Non-pigmented ciliary epithelial cell (primary cell): ENCODE results near the gene SLC34A1.

ENCODE experiments used
- DNase-seq: peaks from one replicate; pipeline ENCODE4 v3.0.0-alpha.2; 2010; ENCODE audit warnings: low read depth

Gene SLC34A1

DNA sequence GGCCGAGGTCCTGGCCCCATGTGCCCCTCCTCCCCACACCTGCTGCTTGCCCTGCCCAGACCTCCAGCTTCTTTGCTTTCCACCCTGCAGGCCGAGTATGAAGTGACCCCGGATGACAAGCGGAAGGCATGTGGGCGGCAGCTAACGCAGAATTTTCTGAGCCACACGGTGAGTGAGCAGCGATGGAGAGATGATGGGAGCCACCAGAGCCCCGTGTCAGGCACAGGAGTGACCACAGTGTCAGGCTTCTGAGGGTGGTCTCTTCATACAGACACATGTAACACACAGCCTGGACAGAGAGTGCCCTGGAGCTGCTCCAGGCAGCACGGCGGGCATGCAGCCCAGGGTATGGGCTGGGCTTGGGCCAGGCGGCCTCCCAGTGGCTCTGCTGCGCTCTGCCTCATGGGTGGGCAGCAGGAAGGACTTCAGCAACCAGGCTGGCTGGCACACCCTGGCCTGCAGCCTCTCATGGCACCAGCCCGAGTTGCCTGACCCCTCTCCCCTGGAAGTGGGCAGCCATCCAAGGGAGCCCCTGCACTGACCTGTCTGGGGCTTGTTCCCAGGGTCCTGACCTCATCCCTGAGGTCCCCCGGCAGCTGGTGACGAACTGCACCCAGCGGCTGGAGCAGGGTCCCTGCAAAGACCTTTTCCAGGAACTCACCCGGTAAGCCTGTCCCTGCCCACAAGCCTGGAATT is 48.1 kb downstream of the SLC34A1 start:
- no peak for DNase-seq

DNA sequence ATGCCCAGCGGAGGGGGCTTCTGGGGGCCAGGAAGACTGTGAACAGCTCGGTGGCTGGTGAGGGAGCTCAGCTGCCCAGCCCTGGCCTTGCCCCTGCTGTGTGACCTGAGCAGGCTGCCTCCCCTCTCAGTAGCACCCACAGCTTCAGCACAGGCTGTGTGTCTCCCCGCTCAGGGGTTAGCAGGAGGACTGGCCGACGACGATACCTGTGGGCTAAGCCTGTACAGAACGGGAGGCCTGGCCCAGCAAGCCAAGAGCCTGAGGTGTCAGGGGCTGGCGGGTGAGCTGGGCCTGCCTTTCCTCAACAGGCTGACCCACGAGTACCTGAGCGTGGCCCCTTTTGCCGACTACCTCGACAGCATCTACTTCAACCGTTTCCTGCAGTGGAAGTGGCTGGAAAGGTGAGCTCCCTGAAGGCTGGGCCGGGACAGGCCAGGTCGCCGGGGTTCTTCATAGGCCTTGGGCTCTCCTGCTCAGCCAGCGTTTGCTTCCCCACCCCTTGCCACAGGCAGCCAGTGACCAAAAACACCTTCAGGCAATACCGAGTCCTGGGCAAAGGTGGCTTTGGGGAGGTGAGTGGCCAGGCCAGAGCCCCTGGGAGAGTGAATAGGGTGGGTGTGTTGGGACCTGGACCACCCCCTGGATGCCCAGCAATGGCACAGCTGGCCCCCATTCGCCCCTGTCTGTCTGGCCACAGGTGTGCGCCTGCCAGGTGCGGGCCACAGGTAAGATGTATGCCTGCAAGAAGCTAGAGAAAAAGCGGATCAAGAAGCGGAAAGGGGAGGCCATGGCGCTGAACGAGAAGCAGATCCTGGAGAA is 48.8 kb downstream of the SLC34A1 start:
- no peak for DNase-seq

DNA sequence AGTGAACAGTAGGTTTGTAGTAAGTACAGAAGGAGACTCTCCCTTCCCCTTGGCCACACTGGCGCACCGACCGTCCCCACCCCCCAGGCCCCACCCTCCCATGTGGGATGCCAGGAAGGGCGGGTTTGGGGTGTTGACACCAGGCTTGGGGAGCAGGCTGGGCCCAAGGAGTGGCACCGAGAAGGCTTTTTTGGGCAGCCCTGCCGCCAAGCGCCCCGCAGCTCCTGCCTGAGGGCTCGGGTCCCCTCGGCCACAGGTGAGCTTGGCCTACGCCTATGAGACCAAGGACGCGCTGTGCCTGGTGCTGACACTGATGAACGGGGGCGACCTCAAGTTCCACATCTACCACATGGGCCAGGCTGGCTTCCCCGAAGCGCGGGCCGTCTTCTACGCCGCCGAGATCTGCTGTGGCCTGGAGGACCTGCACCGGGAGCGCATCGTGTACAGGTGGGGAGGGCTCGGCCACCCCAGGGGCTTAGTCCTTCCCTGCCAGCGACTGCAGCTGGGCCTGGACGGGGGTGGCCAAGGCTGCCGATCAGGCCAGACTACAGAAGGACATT is 49.5 kb downstream of the SLC34A1 start:
- no peak for DNase-seq

DNA sequence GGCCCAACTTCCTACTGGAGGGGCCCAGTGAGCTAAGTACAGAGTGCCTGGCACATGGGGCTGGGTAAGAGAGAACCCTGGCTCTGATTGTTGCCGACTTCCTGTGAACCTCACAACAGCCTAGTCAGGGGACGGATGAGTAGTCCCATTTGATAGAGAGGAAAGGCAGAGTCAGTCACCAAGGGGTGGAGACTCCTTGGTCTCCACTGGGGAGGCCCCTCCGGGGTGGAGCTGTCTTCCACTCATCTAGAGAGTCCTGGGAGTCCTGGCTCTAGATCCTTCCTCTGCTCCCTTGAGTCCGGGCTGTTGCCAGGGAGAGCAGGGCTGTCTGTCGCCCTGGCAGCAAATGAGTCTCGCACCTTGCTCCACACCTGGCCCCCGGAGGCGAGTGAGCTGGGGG is 50.2 kb downstream of the SLC34A1 start:
- DNase-seq, result no peak

DNA sequence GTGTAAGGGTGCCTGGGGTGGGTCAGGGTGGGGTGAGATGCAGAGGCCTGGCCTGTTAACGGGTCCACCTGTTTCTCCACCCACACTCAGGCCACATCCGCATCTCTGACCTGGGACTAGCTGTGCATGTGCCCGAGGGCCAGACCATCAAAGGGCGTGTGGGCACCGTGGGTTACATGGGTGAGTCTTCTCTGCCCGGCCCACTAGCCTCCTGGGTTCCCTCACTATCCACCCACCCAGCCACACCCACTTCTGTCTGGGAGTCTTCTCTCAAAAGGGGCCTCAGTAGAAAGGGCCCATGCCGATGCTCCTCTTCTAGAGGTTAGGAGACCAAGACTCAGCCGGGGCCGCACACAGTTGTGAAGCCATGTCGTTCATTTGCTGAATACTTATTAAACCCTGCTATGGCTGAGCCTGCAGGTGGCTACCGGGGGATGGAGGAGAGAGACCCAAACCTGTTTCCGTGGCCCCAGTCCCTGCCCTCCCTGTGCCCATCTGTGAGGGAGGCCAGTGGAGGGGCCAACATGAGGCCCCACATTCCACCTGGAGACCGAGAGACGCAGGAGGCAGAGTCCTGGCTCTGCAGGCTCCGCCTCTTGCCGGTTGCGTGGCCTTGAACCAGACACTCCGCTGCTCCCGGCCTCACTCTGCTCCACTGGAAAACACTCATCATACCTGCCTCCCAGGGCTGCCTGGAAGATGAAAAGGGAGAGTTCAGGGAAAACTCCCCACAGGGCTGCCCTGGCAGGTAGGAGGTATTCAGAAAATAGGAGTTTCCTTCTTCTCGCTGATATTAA is 50.9 kb downstream of the SLC34A1 start:
- DNase-seq, result no peak

DNA sequence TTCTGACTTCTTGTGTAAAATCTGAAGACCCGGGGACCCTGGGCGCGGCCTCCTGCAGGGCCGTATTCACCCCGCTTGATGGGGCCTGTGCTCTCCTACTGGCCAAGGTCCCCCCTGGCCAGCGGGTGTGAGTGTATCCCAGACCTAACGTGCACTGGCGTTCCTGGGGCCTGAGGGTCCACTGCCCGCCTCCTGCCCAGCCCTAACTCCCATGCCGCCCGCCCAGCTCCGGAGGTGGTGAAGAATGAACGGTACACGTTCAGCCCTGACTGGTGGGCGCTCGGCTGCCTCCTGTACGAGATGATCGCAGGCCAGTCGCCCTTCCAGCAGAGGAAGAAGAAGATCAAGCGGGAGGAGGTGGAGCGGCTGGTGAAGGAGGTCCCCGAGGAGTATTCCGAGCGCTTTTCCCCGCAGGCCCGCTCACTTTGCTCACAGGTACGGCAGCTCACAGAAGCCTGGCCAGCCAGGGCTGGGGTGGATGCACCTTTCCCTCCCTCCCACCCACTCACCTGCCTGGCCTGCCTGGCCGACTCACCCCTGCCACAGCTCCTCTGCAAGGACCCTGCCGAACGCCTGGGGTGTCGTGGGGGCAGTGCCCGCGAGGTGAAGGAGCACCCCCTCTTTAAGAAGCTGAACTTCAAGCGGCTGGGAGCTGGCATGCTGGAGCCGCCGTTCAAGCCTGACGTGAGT is 51.8 kb downstream of the SLC34A1 start:
- DNase-seq, result no peak

DNA sequence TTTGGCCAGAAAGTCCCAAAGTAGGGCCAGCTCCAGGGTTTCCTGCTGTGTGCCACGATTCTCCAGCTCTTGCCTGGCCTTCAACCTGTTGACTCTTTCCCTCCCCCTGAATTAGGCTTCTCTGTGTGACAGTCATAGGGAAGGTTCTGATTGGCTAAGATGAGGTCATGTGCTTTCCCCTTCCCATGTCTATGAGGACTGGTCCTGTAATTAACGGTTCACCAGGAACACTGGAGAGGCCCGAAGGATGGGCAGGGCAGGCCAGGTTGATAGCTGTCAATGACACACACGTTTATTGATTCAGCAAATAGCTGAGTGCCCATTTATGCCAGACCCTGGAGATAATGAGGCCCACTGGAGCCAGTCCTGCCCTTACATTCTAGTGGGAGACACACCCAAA is 53.4 kb downstream of the SLC34A1 start:
- DNase-seq, result no peak

DNA sequence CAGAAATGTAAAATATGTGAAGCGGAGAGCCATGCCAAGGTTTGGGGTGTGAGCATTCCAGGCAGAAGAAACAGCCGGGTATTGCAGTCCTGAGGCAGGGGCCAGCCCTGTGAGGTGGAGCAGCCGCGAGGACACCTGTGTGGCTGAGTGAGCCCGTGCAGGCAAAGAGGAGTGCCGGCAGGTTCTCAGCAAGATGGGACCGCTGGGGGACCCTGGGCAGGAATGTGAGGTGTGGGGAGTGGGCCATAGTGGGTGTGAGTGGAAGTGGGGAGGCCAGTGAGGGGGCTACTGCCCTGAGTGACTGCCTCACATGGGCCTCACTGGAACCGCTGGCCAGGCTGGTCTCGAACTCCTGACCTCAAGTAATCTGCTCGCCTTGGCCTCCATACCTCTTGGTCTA is 54.2 kb downstream of the SLC34A1 start:
- no peak for DNase-seq

DNA sequence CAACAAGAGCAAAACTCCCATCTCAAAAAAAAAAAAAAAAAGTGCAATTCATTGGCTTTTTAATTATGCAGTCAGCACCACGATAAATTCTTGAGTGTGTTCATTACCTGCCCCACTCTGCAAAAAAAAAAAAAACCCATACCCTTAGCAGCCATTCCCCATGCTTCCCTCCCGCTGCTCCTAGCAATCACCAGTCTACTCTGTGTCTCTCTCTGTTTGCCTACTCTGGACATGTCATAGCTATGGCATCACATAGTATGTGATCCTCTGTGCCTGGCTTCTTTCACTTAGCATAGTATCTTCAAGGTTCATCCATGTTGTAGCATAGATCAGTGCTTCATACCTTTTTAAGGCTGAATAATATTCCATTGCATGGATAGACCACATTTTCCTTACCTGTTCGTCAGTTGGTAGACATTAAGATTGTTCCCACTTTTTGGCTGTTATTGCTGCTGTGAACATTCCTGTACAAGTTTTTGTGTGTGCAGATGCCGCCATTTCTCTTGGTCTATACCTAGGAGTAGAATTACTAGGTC is 55.4 kb downstream of the SLC34A1 start:
- DNase-seq, result no peak

DNA sequence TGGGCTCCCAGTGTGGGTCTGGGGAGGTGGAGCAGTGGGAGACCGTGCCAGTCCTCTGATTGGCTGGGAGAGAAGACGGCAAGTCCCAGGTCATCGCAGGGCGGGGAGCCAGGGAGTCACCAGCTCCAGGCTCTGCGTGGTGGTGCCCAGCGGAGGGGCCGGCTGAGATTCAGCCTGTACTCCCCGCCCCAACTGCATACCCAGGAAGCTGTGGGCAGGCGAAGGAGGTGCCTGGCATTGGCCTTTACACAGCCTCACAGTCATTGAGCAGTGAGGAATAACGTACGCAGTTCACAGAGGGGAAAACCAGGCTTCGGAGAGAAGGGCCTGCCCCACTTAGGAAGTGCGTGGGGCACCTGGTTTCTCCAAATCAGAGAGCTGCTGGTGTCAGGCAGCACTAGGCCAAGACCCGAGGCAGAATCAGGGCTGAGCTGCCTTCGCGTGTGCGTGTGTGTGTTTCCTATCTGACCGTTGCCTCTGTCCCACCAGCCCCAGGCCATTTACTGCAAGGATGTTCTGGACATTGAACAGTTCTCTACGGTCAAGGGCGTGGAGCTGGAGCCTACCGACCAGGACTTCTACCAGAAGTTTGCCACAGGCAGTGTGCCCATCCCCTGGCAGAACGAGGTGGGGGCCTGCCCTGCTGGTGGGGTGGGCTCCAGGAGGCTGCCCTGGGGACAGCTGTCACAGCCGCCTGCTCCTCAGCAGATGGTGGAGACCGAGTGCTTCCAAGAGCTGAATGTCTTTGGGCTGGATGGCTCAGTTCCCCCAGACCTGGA is 56.2 kb downstream of the SLC34A1 start:
- DNase-seq, result no peak

DNA sequence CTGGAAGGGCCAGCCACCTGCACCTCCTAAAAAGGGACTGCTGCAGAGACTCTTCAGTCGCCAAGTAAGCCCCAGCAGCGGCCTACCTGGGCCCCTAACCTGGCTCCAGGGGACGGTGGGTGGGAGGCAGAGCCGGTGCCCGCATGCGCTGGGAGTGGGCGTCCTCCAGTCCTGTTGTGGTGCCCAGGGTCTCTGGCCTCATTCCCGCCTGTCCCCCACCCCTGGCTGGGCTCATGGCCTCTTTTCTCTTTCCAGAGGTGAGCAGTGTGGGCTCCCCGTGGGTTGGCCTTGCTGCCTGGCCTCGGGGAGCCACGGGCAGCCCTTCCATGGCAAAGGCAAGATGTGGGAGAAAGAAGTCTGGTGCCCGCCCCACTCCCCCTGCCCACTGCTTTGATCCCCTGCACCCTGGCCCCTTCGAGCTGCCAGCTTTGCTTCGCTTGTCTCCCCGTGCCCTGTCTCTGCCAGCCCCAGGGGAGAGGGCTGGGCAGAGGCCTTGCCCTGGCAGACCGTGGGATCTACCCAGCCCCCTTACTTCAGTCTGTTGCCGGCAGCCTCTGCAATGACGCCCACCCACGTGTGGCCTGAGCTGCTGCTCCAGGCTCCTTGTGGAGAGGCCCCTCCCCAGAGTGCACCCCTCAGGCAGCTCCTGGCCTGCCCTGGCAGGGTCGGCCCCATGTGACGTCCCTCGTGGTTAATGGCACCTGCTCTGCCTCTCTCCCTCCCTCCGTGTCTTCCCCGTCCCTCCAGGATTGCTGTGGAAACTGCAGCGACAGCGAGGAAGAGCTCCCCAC is 57.0 kb downstream of the SLC34A1 start:
- no peak for DNase-seq

DNA sequence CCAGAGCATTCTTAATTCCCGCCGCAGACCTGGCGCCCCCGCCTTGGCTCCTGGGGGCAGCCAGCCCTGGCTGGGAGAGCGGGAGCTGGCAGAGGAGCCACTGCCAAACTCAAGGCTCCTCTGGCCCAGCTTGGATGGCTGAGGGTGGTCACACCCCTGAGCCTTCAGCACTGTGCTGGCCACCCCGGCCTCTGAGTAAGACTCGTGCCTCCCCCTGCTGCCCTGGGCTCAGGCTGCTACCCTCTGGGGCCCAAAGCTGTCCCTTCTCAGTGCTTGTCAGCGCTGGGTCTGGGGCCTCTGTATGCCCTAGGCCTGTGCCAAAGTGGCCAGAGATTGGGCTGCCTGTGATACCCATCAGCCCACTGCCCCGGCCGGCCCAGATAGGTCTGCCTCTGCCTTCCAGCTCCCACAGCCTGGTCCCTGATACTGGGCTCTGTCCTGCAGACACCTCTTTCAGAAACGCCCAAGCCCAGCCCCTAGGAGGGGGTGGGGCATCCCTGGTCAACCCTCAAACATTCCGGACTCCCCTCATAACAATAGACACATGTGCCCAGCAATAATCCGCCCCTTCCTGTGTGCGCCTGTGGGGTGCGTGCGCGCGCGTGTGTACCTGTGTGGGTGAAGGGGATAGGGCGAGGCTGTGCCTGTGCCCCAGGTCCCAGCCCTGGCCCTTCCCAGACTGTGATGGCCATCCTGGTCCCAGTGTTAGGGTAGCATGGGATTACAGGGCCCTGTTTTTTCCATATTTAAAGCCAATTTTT is 58.0 kb downstream of the SLC34A1 start:
- no peak for DNase-seq

DNA sequence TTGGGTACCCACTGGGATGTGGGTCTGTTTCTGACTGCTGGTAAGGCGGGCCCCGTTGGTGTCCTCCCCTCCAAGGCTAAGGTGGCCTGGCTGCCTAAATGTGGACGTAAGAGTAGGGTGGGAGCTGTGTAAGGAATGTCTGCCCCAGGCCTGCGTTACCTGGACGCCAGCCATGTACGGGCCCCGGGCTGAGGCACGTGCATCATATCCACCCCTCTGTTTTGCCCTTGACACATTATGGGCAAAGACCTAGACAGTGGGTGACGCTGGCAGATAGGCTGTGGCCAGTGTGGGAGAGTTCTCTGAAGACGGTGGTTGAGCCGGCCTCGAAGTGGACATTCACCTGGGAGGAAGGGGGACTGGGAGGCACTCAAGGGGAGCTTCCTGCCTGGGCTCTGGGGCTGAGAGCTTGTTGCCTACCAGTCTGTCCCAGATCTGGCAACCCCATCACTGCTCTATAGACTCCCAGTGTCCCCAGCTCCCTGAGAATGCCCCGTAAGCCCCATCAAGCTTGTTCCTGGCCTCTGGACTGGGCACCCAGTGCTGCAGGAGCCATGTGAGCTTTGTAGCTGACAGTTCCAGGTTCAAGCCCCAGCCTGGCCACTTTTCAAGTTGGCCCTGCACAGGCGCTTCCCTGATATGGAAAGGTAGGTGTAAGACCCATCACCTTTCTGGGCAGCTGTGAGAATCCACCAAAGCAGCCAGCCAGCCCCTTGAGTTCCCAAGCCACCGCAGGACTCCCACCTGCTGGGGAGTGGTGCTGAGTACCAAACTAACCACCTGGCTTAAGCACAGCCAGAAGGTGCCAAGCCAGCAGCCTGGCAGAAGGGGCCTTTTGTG is 59.1 kb downstream of the SLC34A1 start:
- DNase-seq, result no peak

DNA sequence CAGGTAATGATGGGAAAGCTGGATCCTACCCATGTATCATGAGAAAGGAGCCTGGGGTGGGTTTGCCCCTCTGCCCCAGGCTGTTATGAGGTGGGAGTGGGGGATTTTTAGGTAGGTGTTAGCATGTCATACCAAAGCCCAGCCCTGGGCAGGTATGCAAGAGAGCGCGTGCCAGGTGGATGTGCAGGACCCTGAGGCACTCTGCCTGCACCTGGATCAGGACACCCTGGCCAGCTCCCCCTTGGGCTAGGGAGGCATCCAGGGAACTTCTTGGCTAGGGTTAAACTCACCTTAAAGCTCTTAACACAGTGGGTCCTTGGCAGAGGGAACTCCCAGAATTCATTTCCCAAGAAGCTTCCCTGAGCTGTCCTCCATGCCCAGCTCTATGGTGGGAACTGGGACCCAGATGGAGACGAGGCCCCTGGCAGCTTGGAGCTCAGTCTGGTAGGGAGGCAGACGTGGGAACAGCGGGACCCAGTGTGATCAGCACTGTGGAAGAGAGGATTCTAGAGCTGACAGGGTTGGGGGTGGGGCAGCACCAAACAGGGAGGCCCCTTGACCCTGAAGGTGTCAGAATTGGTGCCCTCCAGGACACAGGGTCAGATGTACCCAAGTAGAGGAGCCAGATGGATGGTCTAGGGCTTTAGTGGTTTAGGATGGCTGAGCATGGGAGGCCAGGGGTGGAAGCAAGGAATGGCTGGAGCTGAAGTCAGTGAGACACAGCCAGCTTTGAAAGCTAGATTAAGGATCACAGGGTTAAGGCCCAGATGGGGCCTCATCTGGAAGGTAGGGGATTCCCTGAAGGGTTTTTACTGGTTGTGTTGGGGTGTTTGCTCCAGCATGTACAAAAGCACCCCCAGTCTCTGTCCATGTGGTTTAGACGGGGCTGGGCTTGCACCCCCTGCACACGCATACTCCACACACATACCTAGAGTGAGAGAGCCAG is 60.1 kb downstream of the SLC34A1 start:
- DNase-seq, result no peak

DNA sequence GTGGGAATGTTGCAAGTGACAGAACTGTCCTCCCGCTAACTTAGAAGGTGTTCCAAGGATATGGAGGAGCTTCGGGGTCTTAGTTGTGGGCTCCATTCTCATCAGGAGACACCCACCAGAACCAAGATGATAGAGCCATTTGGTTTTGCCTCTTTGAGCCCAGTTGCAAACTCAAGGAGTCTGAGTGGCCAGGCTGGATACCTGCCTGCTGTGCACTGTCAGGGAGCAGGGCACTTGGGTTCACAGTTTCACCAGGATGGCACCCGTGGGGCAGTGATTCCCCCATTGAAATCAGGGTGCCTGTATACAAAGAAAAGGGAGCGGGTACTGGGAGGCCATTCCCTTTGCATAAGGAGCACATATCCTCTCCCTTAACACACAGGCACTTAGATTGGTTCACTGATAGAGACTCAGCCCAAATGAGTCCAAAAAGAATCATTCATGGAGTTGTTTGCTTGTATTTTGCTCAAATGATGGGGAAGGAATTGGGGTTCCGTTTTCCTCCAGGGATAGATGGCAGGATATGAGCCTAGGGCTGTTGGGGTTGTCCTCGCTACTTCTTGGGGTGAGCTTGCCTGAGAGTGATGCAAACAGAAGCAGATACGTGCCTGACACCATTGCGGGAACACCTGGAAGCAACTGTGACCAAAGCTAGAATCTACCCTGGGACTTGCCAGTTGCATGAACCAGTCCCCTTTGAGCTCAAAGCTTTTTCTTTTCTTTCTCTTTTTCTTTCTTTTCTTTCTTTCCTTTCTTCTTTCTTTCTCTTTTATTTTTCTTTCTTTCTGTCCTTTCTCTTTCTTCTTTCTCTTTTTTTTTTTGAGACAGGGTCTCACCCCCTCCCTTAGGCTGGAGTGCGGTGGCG is 61.0 kb downstream of the SLC34A1 start:
- no peak for DNase-seq

DNA sequence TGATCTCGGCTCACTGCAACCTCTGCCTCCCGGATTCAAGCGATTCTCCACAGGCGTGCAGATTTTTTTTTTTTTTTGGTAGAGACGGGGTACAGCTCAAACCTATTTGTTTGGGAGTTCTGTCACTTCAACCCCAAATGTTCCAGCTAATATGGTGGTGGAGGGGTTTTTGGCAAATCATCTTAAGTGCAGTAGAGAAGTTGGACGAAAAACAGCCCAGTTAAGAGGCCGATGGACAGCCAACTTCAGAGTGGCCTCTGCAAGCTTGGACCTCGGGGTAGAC is 61.6 kb downstream of the SLC34A1 start:
- DNase-seq, result no peak
